B cell (primary cell): ENCODE results near the gene THAP2. TPM values are rescaled to one million over a fixed set of nuclear protein-coding genes. Genes with fewer than 3 reads are reported as not detected.

Experiments
- ATAC-seq: fragments of 200-7000 bp; cut with Tn5 transposase; one replicate; pipeline ENCODE4 v1.10.0; 2021; ENCODE audit warnings: low read depth, mild to moderate bottlenecking, moderate number of reproducible peaks, moderate library complexity
- CTCF ChIA-PET: fragments of 350-600 bp; sonication (Branson Sonifier 250); formaldehyde crosslinking; loops from one replicate; lab custom pipeline; 2021; ENCODE audit warnings: antibody characterized with exemption, inconsistent platforms; lab: Charles Lee
- POLR2A ChIA-PET: fragments of 350-600 bp; sonication (Branson Sonifier 250); formaldehyde crosslinking; loops from one replicate; lab custom pipeline; 2021; ENCODE audit warnings: antibody characterized with exemption; lab: Charles Lee
- DNase-seq: peaks from one replicate; pipeline ENCODE4 v3.0.0; 2013
- H2AFZ ChIP-seq: 2 replicates; pipeline ENCODE4 v1.6.1; 2012; ENCODE audit warnings: mild to moderate bottlenecking, low read depth, low read length; ENCODE audit not compliant: insufficient read depth, poor library complexity, severe bottlenecking
- H3K27ac ChIP-seq, 2 donors: 1 replicate in 1 of 2; 2 replicates in 1 of 2; pipeline ENCODE4 v1.5.1; 2012 to 2013; ENCODE audit warnings: low read length in 2 of 2, mild to moderate bottlenecking in 2 of 2, moderate library complexity in 1 of 2
- H3K27me3 ChIP-seq, 4 experiments: fragments of 200-600 bp in 1 of 4; sonication (generic) in 1 of 4; replicated peaks in 1 of 4; 1 replicate in 2 of 4; 2 replicates in 2 of 4; pipeline versions ENCODE4 v1.6.1 to v1.7.0; 2013 to 2016; ENCODE audit warnings: low read length in 3 of 4, mild to moderate bottlenecking in 2 of 4, mixed read lengths in 1 of 4, moderate library complexity in 1 of 4; ENCODE audit not compliant: insufficient read depth in 4 of 4, control insufficient read depth in 3 of 4; ENCODE audit errors: control extremely low read depth in 1 of 4
- H3K36me3 ChIP-seq, 2 experiments: replicated peaks in 1 of 2; 1 replicate in 1 of 2; 2 replicates in 1 of 2; pipeline versions ENCODE4 v1.6.1 to v1.7.1; 2013; ENCODE audit warnings: low read length in 1 of 2; ENCODE audit not compliant: insufficient read depth in 2 of 2, control insufficient read depth in 1 of 2; ENCODE audit errors: control extremely low read depth in 1 of 2, extremely low read depth in 1 of 2
- H3K4me1 ChIP-seq, 2 donors: fragments of 200-600 bp in 1 of 2; sonication (generic) in 1 of 2; 1 replicate in 1 of 2; 2 replicates in 1 of 2; pipeline versions ENCODE4 v1.5.1 to v1.6.1; 2013 to 2017; ENCODE audit warnings: low read length in 2 of 2; ENCODE audit not compliant: control insufficient read depth in 2 of 2, insufficient read depth in 2 of 2
- H3K4me2 ChIP-seq: replicated peaks from 2 replicates; pipeline ENCODE3; 2012; ENCODE audit warnings: mild to moderate bottlenecking, low read depth, low read length; ENCODE audit not compliant: poor library complexity, severe bottlenecking
- H3K4me3 ChIP-seq, 5 experiments: fragments of 200-600 bp in 1 of 5; sonication (generic) in 1 of 5; 1 replicate in 3 of 5; 2 replicates in 2 of 5; pipeline versions ENCODE4 v1.5.1 to v1.7.0; 2011 to 2016; ENCODE audit warnings: low read length in 4 of 5, mild to moderate bottlenecking in 4 of 5, low read depth in 2 of 5, control low read depth in 1 of 5, moderate library complexity in 1 of 5; ENCODE audit not compliant: insufficient read depth in 1 of 5; ENCODE audit errors: control extremely low read depth in 1 of 5, extremely low read depth in 1 of 5
- H3K79me2 ChIP-seq: fragments of 200-600 bp; sonication (generic); one replicate; pipeline ENCODE4 v1.6.0; 2016; ENCODE audit warnings: low read length; ENCODE audit not compliant: control insufficient read depth, insufficient read depth
- H3K9ac ChIP-seq: fragments of 200-600 bp; sonication (generic); 2 replicates; pipeline ENCODE4 v1.6.1; 2017; ENCODE audit warnings: mild to moderate bottlenecking, low read length, moderate library complexity
- H3K9me3 ChIP-seq, 3 donors: one replicate each; pipeline versions ENCODE4 v1.6.1 to v1.7.1; 2013; ENCODE audit warnings: low read length in 2 of 3; ENCODE audit not compliant: control insufficient read depth in 2 of 3, insufficient read depth in 1 of 3; ENCODE audit errors: control extremely low read depth in 1 of 3
- H4K20me1 ChIP-seq: 2 replicates; pipeline ENCODE4 v1.6.0; 2012; ENCODE audit warnings: mild to moderate bottlenecking, low read length; ENCODE audit not compliant: insufficient read depth, control insufficient read depth, poor library complexity, severe bottlenecking
- H3K27ac Mint-ChIP-seq: one replicate; pipeline ENCODE4 v1.8.0; 2021; ENCODE audit warnings: mixed read lengths
- H3K27me3 Mint-ChIP-seq: one replicate; pipeline ENCODE4 v1.8.0; 2021; ENCODE audit warnings: mixed read lengths
- H3K4me1 Mint-ChIP-seq: one replicate; pipeline ENCODE4 v1.8.0; 2021; ENCODE audit warnings: mixed read lengths
- H3K4me3 Mint-ChIP-seq: one replicate; pipeline ENCODE4 v1.8.0; 2021; ENCODE audit warnings: mixed read lengths
- H3K9me3 Mint-ChIP-seq: one replicate; pipeline ENCODE4 v1.8.0; 2022; ENCODE audit warnings: mixed read lengths; ENCODE audit not compliant: insufficient read depth
- CTCF ChIP-seq: fragments of 200-600 bp; IDR thresholded peaks from one replicate; pipeline ENCODE4 v1.8.0; 2022; ENCODE audit warnings: antibody characterized with exemption, mild to moderate bottlenecking
- EZH2 ChIP-seq: IDR thresholded peaks from 2 replicates; pipeline ENCODE4 v1.6.1; 2012; ENCODE audit warnings: borderline replicate concordance, low read depth, mild to moderate bottlenecking, moderate library complexity, low read length; ENCODE audit not compliant: insufficient read depth, poor library complexity, severe bottlenecking
- WGBS: methylation state at CpG from one replicate; pipeline ENCODE4 v1.1.5; 2013; ENCODE audit warnings: missing lambda C conversion rate; ENCODE audit not compliant: insufficient coverage; 5-methylcytosine and 5-hydroxymethylcytosine counted together
- intact Hi-C: fragments of 100-400 bp; cut with micrococcal nuclease; formaldehyde crosslinking; loops from one replicate; pipeline ENCODE4 v1.10.0; 2022
- polyA plus RNA-seq: library from polyadenylated mRNA; depleted of rRNA; stranded (reverse); fragments of >200 nt; gene quantifications from 2 replicates; pipeline ENCODE4 v1.2.3, GENCODE V29; 2012
- total RNA-seq, 2 donors: library from RNA; stranded (reverse); fragments of 120-200 nt in 1 of 2; gene quantifications; 1 replicate in 1 of 2; 2 replicates in 1 of 2; pipeline versions ENCODE4 v1.2.3 to v1.2.4, GENCODE V29; 2013 to 2022

THAP2 gene
- total and polyA plus RNA-seq, 2 donors (not counting 1 experiment from before 2014, with no cell fraction given), result 11.6 to 13.2 TPM

DNA sequence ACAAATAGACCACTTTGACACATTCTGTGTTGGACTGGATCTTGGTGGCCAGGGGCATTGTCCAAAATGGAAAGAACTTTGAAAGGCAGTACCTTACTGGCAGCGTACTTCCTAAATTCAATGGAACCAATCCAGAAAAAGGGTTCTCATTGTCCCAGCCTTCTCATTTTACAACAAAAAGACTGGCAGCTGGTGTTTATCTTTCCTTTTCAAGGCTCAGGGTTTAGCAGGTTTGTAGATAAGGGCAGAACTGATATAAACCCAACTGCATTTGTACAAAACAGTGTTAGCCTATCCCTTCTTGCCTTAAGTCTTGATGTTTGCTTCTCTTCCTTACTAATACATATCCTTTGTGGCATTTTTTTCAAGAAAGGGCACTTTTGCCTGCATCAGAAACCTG, 7.7 kb downstream of the THAP2 start:
- Histone ChIP-seq H2AFZ (no peak overlapping the region), H3K9me3 (no peaks in the 10 kb centered on the region), H3K27me3 (no peaks in the 10 kb centered on the region), H3K4me2 (no peak overlapping the region), H3K4me3 (no peak overlapping the region), H3K36me3 (peaks cover 0 to 1% of the 10 kb centered on the region in 2 experiments), H3K9ac (no peak overlapping the region), H4K20me1 (no peaks in the 10 kb centered on the region), H3K79me2 (peaks cover 50% of the 10 kb centered on the region), H3K4me1 (no peaks in the 10 kb centered on the region), H3K27ac (no peak overlapping the region)
- DNase-seq (no peak), ATAC-seq (no peak)
- no peak overlapping the region for H3K4me3 Mint-ChIP-seq
- no CpG with 5 or more reads among the region's 1 CpG for WGBS
- intact Hi-C loops, result no loop called here
- no peak overlapping the region for H3K27ac Mint-ChIP-seq
- no peaks in the 10 kb centered on the region for H3K27me3 Mint-ChIP-seq
- H3K9me3 Mint-ChIP-seq, result no peaks in the 10 kb centered on the region
- POLR2A ChIA-PET, result no interaction called here
- TF ChIP-seq EZH2, result no peak
- TF ChIP-seq CTCF, result no peak
- peaks cover 9% of the 10 kb centered on the region for H3K4me1 Mint-ChIP-seq
- CTCF ChIA-PET, result no interaction called here

GRCh38 chr12:71682466-71682865, 18.4 kb downstream of the THAP2 start:
- Mint-ChIP-seq H3K9me3 (no peaks in the 10 kb centered on the region), H3K27me3 (no peaks in the 10 kb centered on the region), H3K27ac (no peak overlapping the region), H3K4me3 (no peak overlapping the region), H3K4me1 (peaks cover 15% of the 10 kb centered on the region)
- Histone ChIP-seq H2AFZ (no peak overlapping the region), H3K79me2 (peaks cover 31% of the 10 kb centered on the region), H3K36me3 (no peaks in the 10 kb centered on the region), H3K9ac (no peak overlapping the region), H3K4me1 (peaks cover 22 to 25% of the 10 kb centered on the region in 2 donors), H4K20me1 (no peaks in the 10 kb centered on the region), H3K4me2 (no peak overlapping the region), H3K27ac (no peak overlapping the region), H3K27me3 (no peaks in the 10 kb centered on the region), H3K4me3 (no peak overlapping the region), H3K9me3 (no peaks in the 10 kb centered on the region)
- intact Hi-C loops, result no loop called here
- no CpG with 5 or more reads among the region's 1 CpG for WGBS
- TF ChIP-seq EZH2 (no peak), CTCF (no peak)
- ChIA-PET CTCF (no interaction called here), POLR2A (no interaction called here)
- no peak for DNase-seq
- no peak for ATAC-seq
